IMR-90 (cell line): ENCODE results near the gene NTM. TPM values are rescaled to one million over a fixed set of nuclear protein-coding genes. Genes with fewer than 3 reads are reported as not detected.

Experiments
- ATAC-seq: fragments of 200-7000 bp; cut with Tn5 transposase; 2 replicates; pipeline ENCODE4 v1.9.1; 2020; ENCODE audit warnings: low read depth, mild to moderate bottlenecking, moderate library complexity
- BruUV-seq: library from RNA; stranded (reverse); fragments of 400-500 nt; replicated peaks from 2 replicates; lab custom pipeline; 2021; lab: Mats Ljungman, UMichigan
- CTCF ChIA-PET: fragments of 300-600 bp; formaldehyde crosslinking; extraction: SDS; loops from one replicate; lab custom pipeline; 2021; ENCODE audit warnings: antibody characterized with exemption; lab: Yijun Ruan, JAX
- POLR2A ChIA-PET: fragments of 300-600 bp; sonication (Branson Sonifier 250); formaldehyde crosslinking; loops from one replicate; lab custom pipeline; 2022; ENCODE audit warnings: antibody characterized with exemption; ENCODE audit not compliant: unreplicated experiment; lab: Charles Lee
- DNase-seq: peaks from one replicate; pipeline ENCODE4 v3.0.0; 2013
- H2AFZ ChIP-seq: replicated peaks from 2 replicates; pipeline ENCODE3; 2013; ENCODE audit warnings: low read length, mild to moderate bottlenecking; ENCODE audit not compliant: poor library complexity
- H2AK5ac ChIP-seq: 2 replicates; pipeline ENCODE4 v1.6.1; 2013; ENCODE audit warnings: low read depth, low read length, inconsistent platforms
- H2AK9ac ChIP-seq: replicated peaks from 2 replicates; pipeline ENCODE3; 2013; ENCODE audit warnings: mild to moderate bottlenecking, low read depth, low read length, moderate library complexity; ENCODE audit not compliant: poor library complexity
- H2BK120ac ChIP-seq: 2 replicates; pipeline ENCODE4 v1.6.1; 2013; ENCODE audit warnings: low read depth, low read length, inconsistent platforms
- H2BK15ac ChIP-seq: 3 replicates; pipeline ENCODE4 v1.6.1; 2013; ENCODE audit warnings: low read depth, low read length, inconsistent platforms
- H2BK20ac ChIP-seq: 2 replicates; pipeline ENCODE4 v1.6.1; 2013; ENCODE audit warnings: low read depth, mild to moderate bottlenecking, inconsistent platforms, low read length, moderate library complexity
- H2BK5ac ChIP-seq: 2 replicates; pipeline ENCODE4 v1.6.1; 2013; ENCODE audit warnings: mild to moderate bottlenecking, low read depth, low read length, inconsistent platforms; ENCODE audit not compliant: poor library complexity, severe bottlenecking
- H3K14ac ChIP-seq: replicated peaks from 2 replicates; pipeline ENCODE4 v1.6.1; 2013; ENCODE audit warnings: low read depth, low read length, inconsistent platforms
- H3K18ac ChIP-seq: 2 replicates; pipeline ENCODE4 v1.6.1; 2013; ENCODE audit warnings: low read depth, low read length, control low read depth
- H3K23ac ChIP-seq: 2 replicates; pipeline ENCODE4 v1.6.1; 2013; ENCODE audit warnings: low read depth, low read length, inconsistent platforms
- H3K27ac ChIP-seq: 2 replicates; pipeline ENCODE4 v1.5.1; 2013; ENCODE audit warnings: mild to moderate bottlenecking, control low read depth, low read length; ENCODE audit not compliant: insufficient read depth
- H3K27me3 ChIP-seq: 2 replicates; pipeline ENCODE4 v1.6.1; 2013; ENCODE audit warnings: low read length; ENCODE audit not compliant: control insufficient read depth, insufficient read depth
- H3K36me3 ChIP-seq: 2 replicates; pipeline ENCODE4 v1.6.1; 2013; ENCODE audit warnings: low read length, mixed read lengths; ENCODE audit not compliant: control insufficient read depth, insufficient read depth
- H3K4ac ChIP-seq: 2 replicates; pipeline ENCODE4 v1.6.1; 2013; ENCODE audit warnings: low read depth, low read length, inconsistent platforms
- H3K4me1 ChIP-seq: 2 replicates; pipeline ENCODE4 v1.6.1; 2013; ENCODE audit warnings: low read length, mixed read lengths; ENCODE audit not compliant: control insufficient read depth, insufficient read depth
- H3K4me2 ChIP-seq: 2 replicates; pipeline ENCODE4 v1.6.1; 2013; ENCODE audit warnings: low read depth, mild to moderate bottlenecking, control low read depth, low read length, moderate library complexity
- H3K4me3 ChIP-seq: 2 replicates; pipeline ENCODE4 v1.5.1; 2013; ENCODE audit warnings: low read depth, mild to moderate bottlenecking, control low read depth, low read length, moderate library complexity; ENCODE audit not compliant: insufficient read depth
- H3K56ac ChIP-seq: 2 replicates; pipeline ENCODE4 v1.6.1; 2013; ENCODE audit warnings: low read length, inconsistent platforms; ENCODE audit not compliant: insufficient read depth; ENCODE audit errors: extremely low read depth
- H3K79me1 ChIP-seq, 2 experiments: 2 replicates each; pipeline ENCODE4 v1.6.1; 2013; ENCODE audit warnings: low read length in 2 of 2, inconsistent platforms in 1 of 2, low read depth in 1 of 2
- H3K9ac ChIP-seq: 2 replicates; pipeline ENCODE4 v1.6.1; 2013; ENCODE audit warnings: low read depth, low read length, control low read depth
- H3K9me1 ChIP-seq: 2 replicates; pipeline ENCODE4 v1.6.1; 2013; ENCODE audit warnings: low read length, inconsistent platforms; ENCODE audit not compliant: insufficient read depth
- H3K9me3 ChIP-seq: 2 replicates; pipeline ENCODE4 v1.6.1; 2013; ENCODE audit warnings: low read length; ENCODE audit not compliant: control insufficient read depth, insufficient read depth
- H4K20me1 ChIP-seq: 2 replicates; pipeline ENCODE4 v1.6.1; 2013; ENCODE audit warnings: low read length, inconsistent platforms; ENCODE audit not compliant: insufficient read depth
- H4K5ac ChIP-seq: 2 replicates; pipeline ENCODE4 v1.6.1; 2013; ENCODE audit warnings: mild to moderate bottlenecking, low read depth, low read length, control low read depth
- H4K8ac ChIP-seq, 2 experiments: 2 replicates each; pipeline ENCODE4 v1.6.1; 2013; ENCODE audit warnings: low read depth in 2 of 2, low read length in 2 of 2, control low read depth in 1 of 2, inconsistent platforms in 1 of 2
- H4K91ac ChIP-seq: 2 replicates; pipeline ENCODE4 v1.6.1; 2013; ENCODE audit warnings: low read depth, low read length, inconsistent platforms; ENCODE audit not compliant: insufficient read depth
- RAD21 ChIP-seq: IDR thresholded peaks from 2 replicates; pipeline ENCODE4 v1.6.1; 2012; ENCODE audit warnings: low read length, improper control_type of control experiment
- WGBS, 2 experiments: methylation state at CpG; one replicate each; pipeline versions ENCODE4 v1.1.5 to v1.1.7; 2013; ENCODE audit warnings: missing lambda C conversion rate in 2 of 2; ENCODE audit not compliant: insufficient read length in 1 of 2; ENCODE audit errors: extremely low coverage in 2 of 2; 5-methylcytosine and 5-hydroxymethylcytosine counted together
- dilution Hi-C: fragments of 300-500 bp; cut with HindIII; formaldehyde crosslinking; loops from one replicate; pipeline ENCODE4 v1.14.3; 2018; ENCODE audit warnings: low sequenced_read_pairs; ENCODE audit not compliant: unreplicated experiment
- in situ Hi-C: fragments of 300-500 bp; cut with MboI; formaldehyde crosslinking; loops from 3 replicates; pipeline ENCODE4 v1.14.3; 2019; ENCODE audit warnings: low sequenced_read_pairs, inconsistent platforms, mixed read lengths
- intact Hi-C: fragments of 100-400 bp; cut with micrococcal nuclease; formaldehyde crosslinking; loops from 2 replicates; pipeline ENCODE4 v1.10.0; 2022
- polyA plus RNA-seq, 3 experiments: library from polyadenylated mRNA; depleted of rRNA; stranded (reverse); fragments of >200 nt; gene quantifications; 2 replicates each; pipeline ENCODE4 v1.2.3, GENCODE V29; 2012; ENCODE audit warnings: low replicate concordance in 1 of 3
- total RNA-seq: library from RNA; depleted of rRNA; stranded (reverse); fragments of >200 nt; gene quantifications from 2 replicates; pipeline ENCODE4 v1.2.3, GENCODE V29; 2012

Gene NTM
- total and polyA plus RNA-seq, 2 of the 4 experiments (the other 2 are of a cell fraction), result 19.5 to 25.5 TPM

- no peak overlapping the region for H3K9ac ChIP-seq
- H3K9me3 ChIP-seq, result peaks cover 5% of the 10 kb centered on the region
- POLR2A ChIA-PET, result no interaction called here
- no peak overlapping the region for H2AK5ac ChIP-seq
- no TSS peak for BruUV-seq
- TF ChIP-seq RAD21, result no peak
- no peaks in the 10 kb centered on the region for H4K20me1 ChIP-seq
- no peak overlapping the region for H2BK5ac ChIP-seq
- H4K91ac ChIP-seq, result no peak overlapping the region
- no peak overlapping the region for H2BK15ac ChIP-seq
- H3K4me3 ChIP-seq, result no peak overlapping the region
- H3K36me3 ChIP-seq, result no peaks in the 10 kb centered on the region; the same call in 1 of the 2 replicates
- H3K4me1 ChIP-seq, result no peaks in the 10 kb centered on the region
- ATAC-seq (no peak), DNase-seq (no peak)
- no peak overlapping the region for H2BK20ac ChIP-seq
- H3K9me1 ChIP-seq, result no peaks in the 10 kb centered on the region
- H3K27me3 ChIP-seq, result no peaks in the 10 kb centered on the region
- CTCF ChIA-PET, result no interaction called here
- H3K56ac ChIP-seq, result no peak overlapping the region
- H3K18ac ChIP-seq, result no peak overlapping the region
- no peak overlapping the region for H3K23ac ChIP-seq
- no peak overlapping the region for H2AK9ac ChIP-seq
- in situ Hi-C loops (no loop called here), intact Hi-C loops (no loop called here), dilution Hi-C loops (no loop called here)
- no CpG with 5 or more reads among the region's 6 CpGs for WGBS, 2 experiments
- H4K8ac ChIP-seq, result no peak overlapping the region
- no peak overlapping the region for H3K27ac ChIP-seq
- H3K4ac ChIP-seq, result no peak overlapping the region
- H3K14ac ChIP-seq, result no peak overlapping the region
- H3K4me2 ChIP-seq, result no peak overlapping the region
- H3K79me1 ChIP-seq, result no peaks in the 10 kb centered on the region
- H2AFZ ChIP-seq, result no peak overlapping the region
- no peak overlapping the region for H4K5ac ChIP-seq
- H2BK120ac ChIP-seq, result no peak overlapping the region
These were observed 628.7 kb downstream of the NTM start for GRCh38 chr11:131999084-131999483.
